HepG2 (cell line): ENCODE data around the gene SIRT7. TPM values are rescaled to one million over a fixed set of nuclear protein-coding genes. Genes with fewer than 3 reads are reported as not detected.

Experiments
- ATAC-seq: fragments of 200-7000 bp; cut with Tn5 transposase; 3 replicates; pipeline ENCODE4 v1.9.1; 2020; ENCODE audit warnings: mild to moderate bottlenecking, moderate library complexity
- BruUV-seq: library from RNA; stranded (reverse); fragments of 400-500 nt; replicated peaks from 2 replicates; lab custom pipeline; 2021; lab: Mats Ljungman, UMichigan
- CTCF ChIA-PET: fragments of 300-600 bp; formaldehyde crosslinking; extraction: SDS; loops from one replicate; lab custom pipeline; 2021; ENCODE audit warnings: low total read pairs, inconsistent platforms, low intra/inter-chr PET ratio; lab: Yijun Ruan, JAX
- POLR2A ChIA-PET: fragments of 350-600 bp; sonication (Branson Sonifier 250); formaldehyde crosslinking; loops from one replicate; lab custom pipeline; 2020; ENCODE audit warnings: antibody characterized with exemption, inconsistent platforms; lab: Yijun Ruan, JAX
- DNase-seq: peaks from one replicate; pipeline ENCODE4 v3.0.0-alpha.2; 2015; ENCODE audit warnings: low spot score
- FAIRE-seq: peaks from 3 replicates; lab custom pipeline; 2011; peaks lifted over from hg19 to GRCh38; lab: Jason Lieb, UNC
- H2AFZ ChIP-seq: one replicate; pipeline ENCODE4 v1.6.1; 2011; ENCODE audit warnings: low read length, inconsistent platforms
- H3K27ac ChIP-seq: fragments of 300-600 bp; 3 replicates; pipeline ENCODE4 v1.8.0; 2011; ENCODE audit warnings: mixed run types, mild to moderate bottlenecking, mixed read lengths, low read length, inconsistent platforms; ENCODE audit not compliant: insufficient read depth; ENCODE audit errors: extremely low read length
- H3K27me3 ChIP-seq, 2 experiments: fragments of 200-600 bp in 1 of 2; 2 replicates in 1 of 2; 3 replicates in 1 of 2; pipeline versions ENCODE4 v1.6.0 to v1.8.0; 2011; ENCODE audit warnings: low read length in 2 of 2, mild to moderate bottlenecking in 2 of 2, moderate library complexity in 2 of 2, inconsistent platforms in 1 of 2; ENCODE audit not compliant: insufficient read depth in 2 of 2, control insufficient read depth in 1 of 2
- H3K36me3 ChIP-seq, 2 experiments: fragments of 200-600 bp in 1 of 2; replicated peaks in 1 of 2; 2 replicates in 1 of 2; 3 replicates in 1 of 2; pipeline versions ENCODE4 v1.5.1 to v1.8.0; 2011; ENCODE audit warnings: low read length in 2 of 2, inconsistent platforms in 1 of 2; ENCODE audit not compliant: insufficient read depth in 2 of 2, control insufficient read depth in 1 of 2
- H3K4me1 ChIP-seq: 2 replicates; pipeline ENCODE4 v1.5.1; 2012; ENCODE audit warnings: low read length, inconsistent platforms; ENCODE audit not compliant: insufficient read depth
- H3K4me2 ChIP-seq: 2 replicates; pipeline ENCODE4 v1.6.0; 2011; ENCODE audit warnings: low read depth, low read length, inconsistent platforms
- H3K4me3 ChIP-seq, 3 experiments: fragments of 200-600 bp in 1 of 3; sonication (generic), shearing (Covaris generic) in 1 of 3; replicated peaks in 1 of 3; 2 replicates each; pipeline ENCODE4 v1.5.1; 2011 to 2016; ENCODE audit warnings: low read length in 3 of 3, inconsistent platforms in 2 of 3, low read depth in 2 of 3, mild to moderate bottlenecking in 2 of 3, control low read depth in 1 of 3, mixed read lengths in 1 of 3; ENCODE audit not compliant: insufficient read depth in 1 of 3
- H3K79me2 ChIP-seq: one replicate; pipeline ENCODE4 v1.6.1; 2011; ENCODE audit warnings: low read length, inconsistent platforms; ENCODE audit not compliant: insufficient read depth
- H3K9ac ChIP-seq: 2 replicates; pipeline ENCODE4 v1.6.0; 2011; ENCODE audit warnings: mild to moderate bottlenecking, low read depth, low read length, inconsistent platforms; ENCODE audit not compliant: insufficient read depth
- H3K9me3 ChIP-seq: 2 replicates; pipeline ENCODE4 v1.5.1; 2012; ENCODE audit warnings: mild to moderate bottlenecking, low read length
- H4K20me1 ChIP-seq: 2 replicates; pipeline ENCODE4 v1.6.0; 2011; ENCODE audit warnings: inconsistent platforms, mild to moderate bottlenecking, low read length, moderate library complexity; ENCODE audit not compliant: insufficient read depth
- HNRNPL ChIP-seq: fragments of 200-400 bp; formaldehyde crosslinking; IDR thresholded peaks from 2 replicates; pipeline ENCODE4 v1.6.1; 2017; ENCODE audit warnings: mild to moderate bottlenecking, low read depth, low read length
- JUNB ChIP-seq: sonication (generic); formaldehyde crosslinking; IDR thresholded peaks from 2 replicates; pipeline ENCODE4 v1.8.0; 2022; ENCODE audit warnings: missing genetic modification reagents, mild to moderate bottlenecking, borderline replicate concordance
- JUND ChIP-seq: sonication (generic); formaldehyde crosslinking; IDR thresholded peaks from 2 replicates; pipeline ENCODE4 v1.8.0; 2022; ENCODE audit warnings: mild to moderate bottlenecking, missing genetic modification reagents
- NFE2L2 ChIP-seq: fragments of 150-350 bp; IDR thresholded peaks from 2 replicates; pipeline ENCODE4 v1.6.1; 2014; ENCODE audit warnings: low read length
- PLRG1 ChIP-seq: fragments of 450-650 bp; conservative IDR thresholded peaks from 2 replicates; pipeline ENCODE4 v1.6.1; 2016
- PRMT3 ChIP-seq: sonication (generic); formaldehyde crosslinking; IDR thresholded peaks from 2 replicates; pipeline ENCODE4 v1.8.1; 2022; ENCODE audit warnings: low read depth, mild to moderate bottlenecking, moderate library complexity, missing genetic modification reagents, borderline replicate concordance
- SOX6 ChIP-seq, 2 experiments: fragments of 450-650 bp in 1 of 2; sonication (generic) in 1 of 2; formaldehyde crosslinking in 1 of 2; IDR thresholded peaks; 2 replicates each; pipeline versions ENCODE4 v1.4.0 to v1.6.1; 2017 to 2020; ENCODE audit warnings: antibody characterized with exemption in 1 of 2, mild to moderate bottlenecking in 1 of 2, missing genetic modification reagents in 1 of 2
- ZNF546 ChIP-seq: sonication (generic); formaldehyde crosslinking; conservative IDR thresholded peaks from 2 replicates; pipeline ENCODE4 v1.8.1; 2023; ENCODE audit warnings: mild to moderate bottlenecking, missing genetic modification reagents
- ZNF549 ChIP-seq: sonication (generic); formaldehyde crosslinking; IDR thresholded peaks from 2 replicates; pipeline ENCODE4 v1.5.0; 2020; ENCODE audit warnings: missing genetic modification reagents
- ZNF550 ChIP-seq: sonication (generic); formaldehyde crosslinking; IDR thresholded peaks from 2 replicates; pipeline ENCODE4 v1.4.0; 2020; ENCODE audit warnings: mild to moderate bottlenecking, missing genetic modification reagents, borderline replicate concordance
- ZNF572 ChIP-seq: sonication (generic); formaldehyde crosslinking; IDR thresholded peaks from 2 replicates; pipeline ENCODE4 v1.5.1; 2020; ENCODE audit warnings: mild to moderate bottlenecking, missing genetic modification reagents
- ZNF598 ChIP-seq: sonication (generic); formaldehyde crosslinking; IDR thresholded peaks from 2 replicates; pipeline ENCODE4 v1.5.1; 2020; ENCODE audit warnings: mild to moderate bottlenecking, missing genetic modification reagents, borderline replicate concordance
- ZNF768 ChIP-seq: sonication (generic); formaldehyde crosslinking; IDR thresholded peaks from 2 replicates; pipeline ENCODE4 v1.4.0; 2020; ENCODE audit warnings: missing genetic modification reagents
- ZNF850 ChIP-seq: sonication (generic); formaldehyde crosslinking; conservative IDR thresholded peaks from 2 replicates; pipeline ENCODE4 v1.9.0; 2021; ENCODE audit warnings: mild to moderate bottlenecking, missing genetic modification reagents
- ZSCAN9 ChIP-seq: IDR thresholded peaks from 2 replicates; pipeline ENCODE4 v1.6.1; 2016; ENCODE audit warnings: borderline replicate concordance
- WGBS: methylation state at CpG from one replicate; pipeline ENCODE4 v1.1.6; 2017; ENCODE audit warnings: low lambda C conversion rate; 5-methylcytosine and 5-hydroxymethylcytosine counted together
- in situ Hi-C: cut with HindIII; loops from 2 replicates; pipeline ENCODE4 v1.10.0; 2017; ENCODE audit warnings: low pct_unique_long_range_greater_than_20kb; ENCODE audit not compliant: extremely low pct_ligation_motif_present
- intact Hi-C: fragments of 100-400 bp; cut with micrococcal nuclease; formaldehyde crosslinking; loops from one replicate; pipeline ENCODE4 v1.10.0; 2022; ENCODE audit not compliant: unreplicated experiment
- polyA plus RNA-seq, 8 experiments: library from polyadenylated mRNA; depleted of rRNA in 3 of 8; stranded (reverse) in 7 of 8; unstranded in 1 of 8; fragments of >200 nt; fragmentation: Illumina TruSeq in 4 of 8; extraction: Trizol in 4 of 8; gene quantifications; 2 replicates each; pipeline versions ENCODE4 v1.2.1 to v1.2.3, GENCODE V29; 2011 to 2016; ENCODE audit warnings: low read depth in 4 of 8, missing spikeins in 1 of 8, mixed read lengths in 1 of 8; ENCODE audit not compliant: insufficient read depth in 1 of 8
- total RNA-seq, 5 experiments: library from RNA; depleted of rRNA; stranded (reverse); fragments of >200 nt; fragmentation: Illumina TruSeq; extraction: Trizol; gene quantifications; 2 replicates each; pipeline ENCODE4 v1.2.3, GENCODE V29; 2016; ENCODE audit warnings: low read depth in 1 of 5
- TF ChIP-seq, protein P1 (sequence below): sonication (generic); formaldehyde crosslinking; conservative IDR thresholded peaks from 2 replicates; pipeline ENCODE4 v1.8.1; 2023; ENCODE audit warnings: missing genetic modification reagents
- TF ChIP-seq, protein P2 (sequence below): sonication (generic); formaldehyde crosslinking; IDR thresholded peaks from 2 replicates; pipeline ENCODE4 v1.4.0; 2020; ENCODE audit warnings: mild to moderate bottlenecking, missing genetic modification reagents
- TF ChIP-seq, protein P3 (sequence below): IDR thresholded peaks from 2 replicates; pipeline ENCODE4 v1.6.1; 2012; ENCODE audit warnings: inconsistent platforms

The SIRT7 gene
- total and polyA plus RNA-seq, 2 of the 13 experiments (the other 11 are each of a cell fraction or from before 2014, with no cell fraction given) = 8.3 to 24.8 TPM

DNA sequence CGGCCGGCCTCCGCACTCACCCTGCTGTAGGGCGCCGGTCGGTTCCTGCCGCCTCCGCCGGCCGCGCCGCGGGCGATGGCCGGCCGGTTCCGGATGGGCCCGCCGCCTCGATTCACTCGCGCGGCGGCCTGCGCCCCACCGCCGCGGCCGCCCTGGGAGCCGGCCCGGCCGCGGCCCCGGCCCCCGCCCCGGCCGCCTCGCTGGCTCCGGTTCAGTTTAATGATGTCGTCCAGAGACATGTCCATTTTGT, 26.7 kb downstream of the SIRT7 start:
- no peak overlapping the region for H2AFZ ChIP-seq
- FAIRE-seq (no peak), ATAC-seq (no peak), DNase-seq (no peak)
- intact Hi-C loops = no loop called here
- no peaks in the 10 kb centered on the region for H3K9me3 ChIP-seq
- peaks cover 50% of the 10 kb centered on the region for H3K79me2 ChIP-seq
- peak overlapping the region; percentile 69; the same call in 1 of the 2 replicates for H3K4me2 ChIP-seq
- CTCF ChIA-PET = interaction anchor here (1.0 kb wide), 1 partner anchor 131 kb away, joined by 3 read pairs; no protein-coding TSS in a partner anchor
- in situ Hi-C loops = no loop called here
- peaks cover 36% of the 10 kb centered on the region for H3K4me1 ChIP-seq
- no peaks in the 10 kb centered on the region for H4K20me1 ChIP-seq
- H3K27me3 ChIP-seq = peaks cover 0 to 6% of the 10 kb centered on the region in 2 experiments; a peak in 2 of 5 replicates
- H3K9ac ChIP-seq = peak overlapping the region; percentile 99
- POLR2A ChIA-PET = interaction anchor here (1.0 to 2.7 kb wide), 12 partner anchors 11 to 207 kb away, joined by 3 to 23 read pairs (median 6); partner anchors contain the start of genes ARHGDIA, DCXR and NPB
- H3K36me3 ChIP-seq = peaks cover 32 to 42% of the 10 kb centered on the region in 2 experiments
- H3K27ac ChIP-seq = peak overlapping the region; percentile 80
- no CpG with 5 or more reads among the region's 40 CpGs for WGBS
- peak overlapping the region; percentile 94 to 98 (median 94) for H3K4me3 ChIP-seq
- no peak for TF ChIP-seq ZNF850 (CRISPR knock-in tag)
- no peak for TF ChIP-seq PLRG1
- TF ChIP-seq ZNF768 = no peak
- TF ChIP-seq ZSCAN9 = no peak
- no peak for TF ChIP-seq JUNB (CRISPR knock-in tag)
- TF ChIP-seq NFE2L2 = no peak
- no peak for TF ChIP-seq ZNF550 (CRISPR knock-in tag)
- TF ChIP-seq, protein P1, sequence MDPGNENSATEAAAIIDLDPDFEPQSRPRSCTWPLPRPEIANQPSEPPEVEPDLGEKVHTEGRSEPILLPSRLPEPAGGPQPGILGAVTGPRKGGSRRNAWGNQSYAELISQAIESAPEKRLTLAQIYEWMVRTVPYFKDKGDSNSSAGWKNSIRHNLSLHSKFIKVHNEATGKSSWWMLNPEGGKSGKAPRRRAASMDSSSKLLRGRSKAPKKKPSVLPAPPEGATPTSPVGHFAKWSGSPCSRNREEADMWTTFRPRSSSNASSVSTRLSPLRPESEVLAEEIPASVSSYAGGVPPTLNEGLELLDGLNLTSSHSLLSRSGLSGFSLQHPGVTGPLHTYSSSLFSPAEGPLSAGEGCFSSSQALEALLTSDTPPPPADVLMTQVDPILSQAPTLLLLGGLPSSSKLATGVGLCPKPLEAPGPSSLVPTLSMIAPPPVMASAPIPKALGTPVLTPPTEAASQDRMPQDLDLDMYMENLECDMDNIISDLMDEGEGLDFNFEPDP (CRISPR knock-in tag) = no peak
- TF ChIP-seq HNRNPL = no peak
- TF ChIP-seq PRMT3 (CRISPR knock-in tag) = no peak
- no peak for TF ChIP-seq ZNF549 (CRISPR knock-in tag)
- TF ChIP-seq, protein P2, sequence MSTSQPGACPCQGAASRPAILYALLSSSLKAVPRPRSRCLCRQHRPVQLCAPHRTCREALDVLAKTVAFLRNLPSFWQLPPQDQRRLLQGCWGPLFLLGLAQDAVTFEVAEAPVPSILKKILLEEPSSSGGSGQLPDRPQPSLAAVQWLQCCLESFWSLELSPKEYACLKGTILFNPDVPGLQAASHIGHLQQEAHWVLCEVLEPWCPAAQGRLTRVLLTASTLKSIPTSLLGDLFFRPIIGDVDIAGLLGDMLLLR (CRISPR knock-in tag) = no peak
- no peak for TF ChIP-seq ZNF546 (CRISPR knock-in tag)
- TF ChIP-seq JUND (CRISPR knock-in tag) = no peak
- no peak for TF ChIP-seq ZNF572 (CRISPR knock-in tag)
- no peak for TF ChIP-seq ZNF598 (CRISPR knock-in tag)
- TF ChIP-seq, protein P3, sequence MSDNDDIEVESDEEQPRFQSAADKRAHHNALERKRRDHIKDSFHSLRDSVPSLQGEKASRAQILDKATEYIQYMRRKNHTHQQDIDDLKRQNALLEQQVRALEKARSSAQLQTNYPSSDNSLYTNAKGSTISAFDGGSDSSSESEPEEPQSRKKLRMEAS = no peak
- no peak for TF ChIP-seq SOX6 (IDR thresholded peaks at IDR 0.05)
- no peak for TF ChIP-seq SOX6 (CRISPR knock-in tag; IDR thresholded peaks at IDR 0.05)
- TF ChIP-seq, all 625 proteins: peak for 0
- no TSS peak for BruUV-seq
